Liver (tissue), 4 donors: Measurements from ENCODE around the gene SLC28A2. TPM values are rescaled to one million over a fixed set of nuclear protein-coding genes. Genes with fewer than 3 reads are reported as not detected.

Source experiments
- polyA plus RNA-seq, 2 donors: library from polyadenylated mRNA; stranded (reverse) in 1 of 2; unstranded in 1 of 2; fragments of 200-250 nt in 1 of 2; fragments of >200 nt in 1 of 2; fragmentation: Nextera tagmentation in 1 of 2; extraction: Ambion mirVana in 1 of 2; gene quantifications; one replicate each; pipeline versions ENCODE4 v1.2.1 to v1.2.3, GENCODE V29; 2013 to 2015
- total RNA-seq, 2 donors: library from RNA; depleted of rRNA; stranded (reverse); fragments of >200 nt; gene quantifications; one replicate each; pipeline ENCODE4 v1.2.3, GENCODE V29; 2014
- donor health status: healthy.
- donor health status: healthy.
- donor health status: healthy.

SLC28A2 gene
- total and polyA plus RNA-seq, 4 donors, result under 0.01 to 0.19 (median 0.02) TPM; not detected in 1

Other genes with a start within 250 kb of the SLC28A2 start
- 100 to 1,000 TPM in 1 of 2 donors, 10 to 100 TPM in 1; 75.5 to 165 TPM for gene SORD, start 229.0 kb upstream of the SLC28A2 start, total RNA-seq
- gene SORD, start 229.0 kb upstream of the SLC28A2 start, polyA plus RNA-seq, result 100 to 1,000 TPM; 168 to 169 TPM
- gene DUOX2, start 138.1 kb upstream of the SLC28A2 start, total RNA-seq, result under 1 TPM in 1 of 2 donors, not detected in 1; 0.08 TPM
- under 1 TPM in 1 of 2 donors, not detected in 1; 0.06 TPM for gene DUOX2, start 138.1 kb upstream of the SLC28A2 start, polyA plus RNA-seq
- not detected for gene DUOXA2, start 137.9 kb upstream of the SLC28A2 start, total RNA-seq
- under 1 TPM in 1 of 2 donors, not detected in 1; 0.07 TPM for gene DUOXA2, start 137.9 kb upstream of the SLC28A2 start, polyA plus RNA-seq
- not detected for gene DUOXA1, start 122.4 kb upstream of the SLC28A2 start, total RNA-seq
- under 1 TPM in 1 of 2 donors, not detected in 1; 0.02 TPM for gene DUOXA1, start 122.4 kb upstream of the SLC28A2 start, polyA plus RNA-seq
- gene DUOX1, start 122.2 kb upstream of the SLC28A2 start, total RNA-seq, result under 1 TPM in 1 of 2 donors, not detected in 1; 0.08 TPM
- gene DUOX1, start 122.2 kb upstream of the SLC28A2 start, polyA plus RNA-seq, result under 1 TPM; 0.02 to 0.94 TPM
- 10 to 100 TPM in 1 of 2 donors, 1 to 10 TPM in 1; 5.0 to 15.2 TPM for gene SHF, start 64.3 kb upstream of the SLC28A2 start, total RNA-seq
- gene SHF, start 64.3 kb upstream of the SLC28A2 start, polyA plus RNA-seq, result 10 to 100 TPM in 1 of 2 donors, 1 to 10 TPM in 1; 4.7 to 15.7 TPM
- 1,000 to 10,000 TPM in 1 of 2 donors, 100 to 1,000 TPM in 1; 720 to 1,079 TPM for gene GATM, start 126.3 kb downstream of the SLC28A2 start, total RNA-seq
- 100 to 1,000 TPM; 401 to 627 TPM for gene GATM, start 126.3 kb downstream of the SLC28A2 start, polyA plus RNA-seq